HUDEP-2 (cell line): ENCODE measurements around the gene ATP6V1B1.
"Not testable (repeated sequence)": the region's sequence is repeated elsewhere in the genome, so short reads cannot be mapped to it uniquely, and the experiment has no call there.

Source experiments
- DNase-seq, 76 experiments: peaks; one replicate each; lab custom pipeline; 2025; ENCODE audit not compliant: unreplicated experiment in 76 of 76; lab: John Stamatoyannopoulos, UW

The ATP6V1B1 gene

DNA sequence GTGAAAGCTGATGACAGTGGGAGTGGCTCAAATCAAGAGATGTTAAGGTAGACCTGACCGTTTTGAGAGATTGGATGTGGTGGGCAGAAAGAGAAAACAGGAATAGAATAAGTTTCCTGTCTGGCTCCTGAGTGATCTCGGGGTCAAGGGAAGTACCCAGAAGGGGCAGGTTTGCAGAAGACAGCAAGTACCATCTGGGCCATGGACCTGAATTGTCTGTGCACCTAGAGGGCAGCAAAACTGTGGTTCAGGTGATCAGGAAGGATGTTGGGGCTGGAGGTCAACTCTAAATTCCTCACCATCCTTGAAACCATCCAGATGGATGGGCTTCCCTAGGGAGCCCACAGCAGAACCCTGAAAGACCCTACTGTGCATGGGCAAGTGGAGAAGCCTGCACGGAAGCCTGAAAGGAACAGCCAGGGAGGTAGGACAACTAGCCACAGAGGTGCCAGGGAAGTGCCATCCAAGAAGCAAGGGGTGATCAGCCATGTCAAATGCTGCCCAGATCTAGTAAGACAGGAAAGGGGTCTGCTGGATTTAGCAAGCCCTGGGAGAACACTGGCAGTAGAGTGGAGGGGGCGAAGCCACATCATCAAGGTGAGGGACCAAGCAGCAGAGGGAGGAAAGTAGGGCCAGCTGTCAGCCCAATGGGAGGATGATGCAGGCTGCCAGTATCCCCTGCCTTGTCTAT, 50.9 kb downstream of the ATP6V1B1 start:
- no peak for DNase-seq

DNA sequence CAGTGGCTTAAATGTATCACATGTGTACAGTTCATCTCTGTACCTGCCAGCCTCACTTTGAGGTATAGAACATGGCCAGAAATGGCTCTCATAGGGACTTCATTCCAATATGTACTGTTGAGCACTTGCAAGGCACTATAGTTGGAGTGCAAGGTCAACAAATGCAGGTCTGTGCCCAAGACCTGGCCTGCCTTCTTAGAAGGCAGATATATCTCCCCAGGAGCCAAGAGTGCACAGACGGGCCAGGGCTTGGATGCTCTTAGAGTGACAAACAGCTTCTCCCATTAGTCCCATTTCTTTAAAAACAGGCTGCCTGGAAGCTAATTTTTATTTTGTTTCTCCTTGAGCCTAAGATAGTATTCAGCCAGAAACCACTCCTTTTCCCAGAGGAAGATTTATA, 51.7 kb downstream of the ATP6V1B1 start:
- no peak for DNase-seq

DNA sequence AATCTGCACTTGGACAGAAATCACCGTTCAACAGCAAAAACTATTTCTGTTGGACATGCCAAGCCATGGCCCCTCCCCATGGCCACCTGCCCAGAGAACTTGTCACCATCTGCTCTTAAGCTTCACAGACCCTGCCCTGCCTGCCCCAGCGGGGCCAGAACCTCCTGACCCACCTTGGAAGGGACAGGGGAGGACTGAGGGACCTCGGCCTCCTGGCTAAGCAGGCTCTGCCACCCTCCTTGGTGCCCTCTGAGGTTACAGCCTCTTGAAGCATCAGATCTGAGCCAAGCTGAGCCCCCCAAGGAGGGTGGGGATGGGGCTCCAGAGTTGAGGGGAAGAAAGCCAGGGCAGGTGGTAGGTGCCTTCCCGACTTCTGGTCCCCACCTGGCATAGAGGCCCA, 52.5 kb downstream of the ATP6V1B1 start:
- DNase-seq = no peak

DNA sequence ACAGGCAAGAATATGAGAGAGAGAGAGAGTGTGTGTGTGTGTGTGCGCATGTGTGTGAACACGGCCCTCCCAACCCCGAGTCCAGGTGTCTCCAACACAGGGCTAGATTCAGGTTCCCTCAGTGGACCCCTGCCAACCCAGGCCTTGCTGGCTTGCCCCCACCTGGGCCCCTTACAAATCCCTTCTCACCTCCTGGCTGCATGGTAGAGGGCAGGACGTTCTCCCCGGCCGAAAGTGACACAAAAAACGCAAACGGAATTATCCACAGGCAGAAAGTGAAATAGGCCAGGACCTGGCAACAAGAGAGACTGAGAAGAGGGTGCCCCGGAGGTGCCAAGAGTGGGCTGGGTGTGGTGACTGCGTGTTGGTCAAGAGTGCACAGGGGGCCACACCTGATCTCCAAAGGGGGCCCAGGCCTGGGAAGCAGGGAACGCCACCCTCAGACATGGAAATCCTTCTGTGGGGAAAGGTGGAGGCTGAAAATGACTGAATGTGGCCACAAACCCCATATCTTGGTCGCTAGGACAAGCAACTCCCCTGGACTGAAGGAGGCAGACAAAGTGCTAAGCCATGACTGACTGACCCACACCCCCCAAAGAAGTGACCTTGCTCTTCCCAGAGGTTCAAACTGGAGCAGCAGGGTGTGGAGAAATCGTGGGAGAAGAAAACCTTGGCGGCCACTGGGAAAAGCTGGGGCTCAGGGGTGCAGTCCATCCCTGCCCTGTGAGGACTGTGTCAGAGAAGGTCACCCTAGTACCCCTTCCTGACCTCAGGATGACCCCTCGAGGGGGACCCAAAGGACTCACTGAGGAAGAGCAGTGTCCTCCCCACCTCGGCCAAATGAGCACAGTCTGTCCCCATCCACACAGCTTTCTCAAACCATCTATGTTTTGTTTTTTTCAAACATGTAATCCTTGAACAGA, 53.3 kb downstream of the ATP6V1B1 start:
- DNase-seq = no peak

DNA sequence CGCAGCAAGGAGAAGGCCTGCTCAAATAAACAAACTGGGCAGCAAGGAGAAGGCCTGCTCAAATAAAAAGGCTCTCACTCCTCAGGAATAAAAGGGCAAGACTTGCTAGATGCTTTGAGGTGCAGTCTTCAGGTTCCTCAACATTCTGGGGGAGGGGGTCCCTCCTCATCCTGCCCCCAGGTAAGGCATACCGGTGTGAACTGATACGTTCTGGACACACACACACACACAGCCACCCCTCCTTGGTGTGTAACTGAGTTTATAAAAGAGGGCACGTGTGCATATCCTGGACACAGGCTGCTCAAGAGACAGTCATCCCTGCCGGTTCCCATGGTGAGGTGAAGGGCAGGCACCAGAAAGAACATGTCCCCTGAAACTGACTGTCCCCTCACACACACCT, 54.5 kb downstream of the ATP6V1B1 start:
- DNase-seq = no peak

DNA sequence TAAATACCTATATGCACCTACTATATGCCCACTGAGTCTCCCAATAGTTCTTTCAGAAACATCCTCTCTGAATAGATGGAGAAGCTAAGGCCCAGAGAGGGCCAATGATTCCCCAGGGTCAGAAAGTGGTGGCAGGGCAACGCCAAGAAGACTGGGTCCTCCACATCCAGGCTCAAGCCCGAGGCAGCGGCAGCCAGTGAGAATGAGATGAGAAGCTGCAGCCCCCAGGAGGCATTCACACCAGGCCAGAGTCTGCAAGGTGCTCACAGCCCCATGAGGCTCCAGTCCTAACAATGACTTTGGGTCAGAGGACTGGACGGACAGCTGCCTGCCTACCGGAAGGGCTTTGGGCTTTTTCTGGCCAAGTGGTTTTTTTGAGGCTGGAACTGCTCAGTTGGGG, 55.4 kb downstream of the ATP6V1B1 start:
- no peak for DNase-seq

DNA sequence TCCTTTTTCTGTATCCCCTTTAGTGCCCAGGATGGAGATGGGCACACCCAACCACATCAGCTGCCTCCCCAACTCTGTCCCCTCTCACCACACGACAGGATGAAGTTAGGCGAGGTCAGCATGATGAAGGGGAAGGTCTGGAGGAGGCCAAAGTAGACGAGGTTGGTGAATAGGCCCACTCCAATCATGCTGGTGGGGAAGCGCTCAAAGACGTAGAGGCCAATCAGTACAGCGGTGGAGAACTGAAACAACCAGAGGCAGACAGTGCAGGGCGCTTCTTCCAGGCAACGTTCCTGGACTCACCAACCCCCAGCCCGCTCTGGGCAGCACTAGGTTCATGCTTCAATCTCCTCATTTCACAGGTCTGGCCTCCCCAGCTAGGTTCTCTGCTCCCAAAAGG, 56.0 kb downstream of the ATP6V1B1 start:
- no peak for DNase-seq

DNA sequence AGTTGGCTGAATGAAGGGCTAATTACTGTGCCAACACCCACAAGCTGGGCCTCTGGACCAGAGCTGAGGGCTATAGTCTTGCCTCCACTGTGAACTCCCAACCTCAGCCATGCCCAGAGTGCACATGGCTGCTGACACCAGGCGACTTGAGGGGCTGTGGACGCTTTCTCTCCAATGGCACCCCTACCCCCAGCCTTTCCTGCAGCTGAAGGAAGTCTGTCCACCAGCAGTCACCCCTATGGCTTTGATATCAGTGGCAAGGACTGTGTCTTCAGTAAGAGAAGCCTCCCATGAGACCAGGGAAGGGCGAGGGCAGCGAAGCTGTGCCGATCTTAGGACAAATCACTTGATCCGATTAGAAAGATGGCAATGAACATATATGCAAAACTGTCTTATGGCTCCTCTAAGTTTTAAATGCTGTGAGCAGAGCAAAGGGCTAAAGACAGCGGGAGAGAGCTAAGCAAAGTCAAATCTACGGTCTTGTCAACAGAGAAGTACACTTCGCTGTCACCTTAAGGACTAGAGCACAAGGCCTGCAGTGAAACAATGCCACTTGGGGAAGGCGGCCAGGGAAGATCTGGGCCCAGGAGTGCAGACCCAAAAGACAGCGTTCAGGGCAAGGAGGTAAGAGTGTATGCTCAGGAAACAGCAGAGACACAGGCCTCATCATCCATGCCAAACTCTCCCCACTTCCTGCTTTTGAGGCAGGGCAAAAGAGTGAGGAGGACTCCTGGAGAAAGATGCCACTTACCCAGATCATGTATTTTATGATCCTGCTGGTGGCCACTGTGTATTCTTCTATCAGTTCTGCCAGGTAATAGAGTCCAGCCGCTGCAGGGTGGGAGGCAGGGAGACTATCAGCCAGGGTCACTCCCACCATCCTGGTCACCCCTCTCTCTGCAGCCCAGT, 57.5 kb downstream of the ATP6V1B1 start:
- peak in 13 of 76 experiments; percentile 5 to 45 (median 14) for DNase-seq

DNA sequence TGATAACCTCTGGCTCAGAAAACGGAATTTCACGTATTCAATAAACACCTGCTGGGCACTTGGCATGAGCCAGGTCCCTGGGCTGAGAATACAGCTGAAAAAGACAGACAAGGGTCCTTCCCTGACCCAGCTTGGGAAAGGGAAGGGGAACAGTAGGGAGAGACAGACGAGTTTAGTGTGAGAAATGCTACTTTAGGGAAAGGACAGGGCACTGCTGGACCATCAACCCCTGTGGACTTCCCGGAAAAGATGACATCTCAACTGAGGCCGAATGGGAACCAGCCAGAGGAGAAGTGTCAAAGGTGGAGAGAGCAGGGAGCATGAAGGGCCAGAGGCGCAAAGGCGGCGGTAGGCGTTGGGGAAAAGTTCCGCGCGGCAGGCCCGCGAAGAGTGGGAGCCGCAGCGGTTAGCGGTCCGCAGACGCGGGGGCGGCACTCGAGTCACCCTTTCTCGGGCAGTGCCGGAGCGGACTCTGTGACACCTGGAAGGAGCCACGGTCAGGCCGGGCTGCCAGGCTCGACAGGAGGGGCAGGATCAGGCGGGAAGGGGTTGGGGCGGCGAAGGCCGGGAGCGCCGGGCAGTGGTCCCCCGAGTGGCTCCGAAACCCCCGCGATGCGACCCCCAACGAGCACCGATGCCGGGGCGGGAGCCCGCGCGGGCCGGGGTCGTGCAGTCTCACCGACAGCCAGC, 58.5 kb downstream of the ATP6V1B1 start:
- DNase-seq = peak in 7 of 76 experiments; percentile 5 to 27 (median 16)

DNA sequence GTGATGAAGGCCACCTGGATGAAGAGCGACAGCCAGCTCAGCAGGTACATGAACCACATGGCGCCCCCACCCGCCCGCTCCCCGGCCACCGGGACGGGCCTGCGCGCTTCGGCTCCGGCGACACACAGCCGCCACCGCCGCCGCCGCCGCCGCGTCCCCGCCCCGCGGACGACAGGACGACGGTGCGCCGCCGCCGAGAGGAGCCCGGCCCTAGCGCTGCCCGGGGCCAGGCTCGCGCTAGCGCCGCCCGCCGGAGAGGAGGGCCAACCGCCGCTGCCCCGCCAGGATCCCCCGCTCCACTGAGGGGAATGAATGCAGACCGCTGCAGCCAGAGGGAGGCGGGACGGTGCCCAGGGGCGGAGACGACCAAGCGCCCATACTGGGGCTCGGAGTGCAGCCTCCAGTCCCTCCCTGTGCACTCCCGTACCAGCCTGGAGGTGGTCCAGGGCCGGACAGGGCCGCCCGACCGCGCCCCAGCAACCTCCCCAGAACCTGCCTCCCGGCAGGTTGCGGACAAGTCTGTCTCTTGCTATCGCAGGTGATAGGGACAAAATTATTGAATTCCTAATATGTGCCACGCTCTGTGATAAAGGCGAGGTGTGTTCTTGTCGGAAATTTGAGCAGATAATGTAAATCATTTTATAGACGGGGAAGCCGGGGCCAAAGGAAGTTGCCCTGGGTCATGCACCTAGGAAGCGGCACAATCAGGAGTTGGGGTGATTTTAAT, 59.2 kb downstream of the ATP6V1B1 start, which contains the start of gene TEX261:
Gene TEX261, minus strand, starts transcription at position 175 of the 727 bp plus-strand sequence. Its CDS starts 116 bp downstream, at position 59.
- peak in 74 of 76 experiments; percentile 34 to 92 (median 84) for DNase-seq

DNA sequence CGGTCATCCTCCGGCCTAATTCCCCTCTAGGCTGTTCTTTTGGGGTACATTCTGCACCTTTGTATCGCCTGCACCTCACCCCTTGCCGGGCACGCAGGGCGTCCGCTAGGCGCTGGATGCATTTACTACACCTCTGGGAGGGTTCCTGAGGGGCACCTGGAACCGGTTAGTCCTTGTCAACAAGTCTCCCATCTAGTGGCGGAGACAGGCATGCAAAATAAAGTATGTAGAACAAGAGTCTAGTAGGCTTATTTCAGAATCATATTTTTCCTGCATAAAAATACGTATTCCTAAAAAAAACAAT, 59.7 kb downstream of the ATP6V1B1 start:
- DNase-seq = peak in 34 of 76 experiments; percentile 4 to 55 (median 26)

DNA sequence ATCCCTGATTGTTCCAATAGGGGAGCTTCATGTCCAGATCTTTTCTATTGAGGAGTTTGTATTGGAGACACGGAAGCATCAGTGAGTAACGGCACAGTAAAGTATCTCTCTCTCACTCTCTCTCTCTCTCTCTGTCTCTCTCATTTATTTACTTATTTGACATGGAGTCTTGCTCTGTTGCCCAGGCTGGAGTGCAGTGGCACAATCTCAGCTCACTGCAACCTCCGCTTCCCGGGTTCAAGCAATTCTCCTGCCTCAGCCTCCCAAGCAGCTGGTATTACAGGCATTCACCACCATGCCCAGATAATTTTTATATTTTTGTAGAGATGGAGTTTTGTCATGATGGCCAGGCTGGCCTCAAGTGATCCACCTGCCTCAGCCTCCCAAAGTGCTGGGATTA, 63.2 kb downstream of the ATP6V1B1 start:
- DNase-seq = not testable (repeated sequence)

DNA sequence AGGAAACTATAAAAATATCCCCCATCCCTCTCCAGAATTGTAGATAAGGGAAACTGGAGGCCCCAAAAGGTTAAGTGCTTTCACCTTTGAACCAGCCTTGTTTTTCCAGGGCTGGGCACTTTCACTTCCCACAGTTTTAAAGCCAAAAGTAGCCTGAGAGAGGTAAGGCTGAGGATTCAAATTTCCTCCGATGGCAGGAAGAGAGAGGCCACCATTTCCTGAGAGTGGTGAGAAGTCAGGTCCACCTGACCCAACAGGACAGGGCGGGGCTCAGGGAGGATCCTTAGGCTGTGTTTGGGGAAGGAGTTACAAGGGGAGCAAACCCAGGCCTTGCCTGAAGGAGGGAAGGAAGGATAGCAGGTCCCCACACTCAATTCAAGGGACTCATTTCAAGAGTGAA, 63.7 kb downstream of the ATP6V1B1 start:
- DNase-seq = no peak

DNA sequence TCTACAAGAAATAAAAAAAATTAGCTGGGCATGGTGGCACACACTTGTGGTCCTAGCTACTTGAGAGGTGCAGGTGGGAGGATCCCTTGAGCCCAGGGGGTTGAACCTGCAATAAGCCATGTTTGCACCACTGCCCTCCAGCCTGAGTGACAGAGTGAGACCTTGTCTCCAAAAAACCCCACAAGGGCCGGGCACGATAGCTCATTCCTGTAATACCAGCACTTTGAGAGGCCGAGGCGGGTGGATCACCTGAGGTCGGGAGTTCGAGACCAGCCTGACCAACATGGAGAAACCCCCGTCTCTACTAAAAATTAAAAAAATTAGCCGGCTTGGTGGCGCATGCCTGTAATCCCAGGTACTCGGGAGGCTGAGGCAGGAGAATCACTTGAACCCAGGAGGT, 64.2 kb downstream of the ATP6V1B1 start:
- DNase-seq = not testable (repeated sequence)

DNA sequence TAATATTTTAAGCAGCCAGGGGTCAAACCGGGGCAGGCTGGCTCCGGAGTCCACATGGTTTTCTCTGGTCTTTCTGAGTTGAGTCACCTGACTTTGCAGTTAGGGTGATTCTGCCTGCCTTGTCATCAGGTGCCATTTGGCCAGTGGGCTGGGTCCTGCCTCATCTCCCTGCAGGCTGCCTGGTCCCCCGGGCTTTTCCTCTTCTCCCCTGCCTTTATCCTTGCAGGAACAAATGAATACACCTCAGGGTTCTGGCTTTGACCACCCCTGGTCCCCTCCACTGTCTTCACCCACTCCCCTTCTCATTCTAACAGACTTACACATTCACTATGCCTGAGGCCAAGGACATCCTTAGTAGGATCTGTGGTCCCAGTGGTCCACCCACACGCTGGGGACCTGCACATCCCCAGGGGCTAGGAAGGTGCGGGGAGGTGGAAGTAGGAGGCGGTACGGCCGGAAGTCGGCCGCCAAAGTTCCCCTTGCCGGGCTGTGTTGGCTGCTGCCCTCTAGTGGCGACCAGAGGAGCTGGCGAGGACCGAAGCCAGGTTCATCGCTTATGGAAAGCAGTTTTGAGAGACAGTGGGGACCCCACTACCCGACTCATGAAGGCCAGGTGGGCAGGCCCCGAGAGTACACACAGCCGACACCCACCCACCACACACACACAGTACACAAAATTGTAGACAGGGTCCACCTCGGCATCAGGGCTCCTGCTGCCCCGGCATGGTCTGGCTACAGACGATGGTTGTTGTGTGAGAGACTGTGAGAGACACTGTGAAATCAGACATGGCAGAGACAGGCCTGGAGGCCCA, 65.3 kb downstream of the ATP6V1B1 start:
- peak in 71 of 76 experiments; percentile 7 to 80 (median 59) for DNase-seq

DNA sequence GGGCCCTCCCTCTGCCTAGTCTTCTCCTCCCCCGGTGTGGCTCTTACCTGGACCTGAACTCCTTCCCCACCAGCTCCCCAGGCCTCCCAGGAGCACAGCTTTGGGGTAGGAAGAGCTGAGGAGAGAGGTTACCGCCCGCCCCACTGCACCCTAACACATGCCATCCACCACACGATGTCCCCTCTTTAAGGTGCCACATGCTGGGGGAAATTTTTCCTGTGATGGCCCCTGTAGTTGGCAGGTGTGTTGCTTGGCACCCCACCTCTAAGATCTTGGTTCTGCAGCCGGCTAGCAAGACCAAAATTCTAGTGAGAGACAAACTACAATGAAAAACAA, 65.9 kb downstream of the ATP6V1B1 start:
- DNase-seq = no peak

DNA sequence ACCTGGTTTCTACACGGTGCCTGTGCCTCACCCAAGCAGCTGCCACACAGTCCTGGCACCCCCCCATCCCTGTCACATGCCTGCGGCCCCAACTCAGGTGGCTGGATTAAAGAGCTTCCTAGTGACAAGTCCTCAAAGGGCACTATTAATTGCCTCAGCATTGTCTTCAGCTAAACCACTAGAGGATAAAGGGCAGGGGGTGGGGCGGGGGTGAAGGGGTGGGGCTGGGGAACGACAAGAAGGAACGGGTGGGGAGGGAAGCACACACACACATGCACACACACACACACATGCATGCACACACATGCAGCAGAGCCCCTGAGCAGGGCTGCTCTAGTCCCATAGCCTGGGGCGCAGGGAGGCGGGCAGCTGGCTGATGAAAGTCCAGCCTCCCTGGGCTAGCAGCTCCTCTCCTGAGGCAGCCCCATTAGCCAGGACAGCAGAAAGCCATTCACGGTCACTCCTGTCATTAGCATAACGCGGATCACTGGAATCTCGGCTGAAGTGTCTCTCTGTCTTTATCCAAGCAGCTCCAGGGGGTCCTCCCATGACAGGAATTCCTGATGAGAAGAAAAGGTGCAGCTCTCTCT, 66.4 kb downstream of the ATP6V1B1 start:
- no peak for DNase-seq

DNA sequence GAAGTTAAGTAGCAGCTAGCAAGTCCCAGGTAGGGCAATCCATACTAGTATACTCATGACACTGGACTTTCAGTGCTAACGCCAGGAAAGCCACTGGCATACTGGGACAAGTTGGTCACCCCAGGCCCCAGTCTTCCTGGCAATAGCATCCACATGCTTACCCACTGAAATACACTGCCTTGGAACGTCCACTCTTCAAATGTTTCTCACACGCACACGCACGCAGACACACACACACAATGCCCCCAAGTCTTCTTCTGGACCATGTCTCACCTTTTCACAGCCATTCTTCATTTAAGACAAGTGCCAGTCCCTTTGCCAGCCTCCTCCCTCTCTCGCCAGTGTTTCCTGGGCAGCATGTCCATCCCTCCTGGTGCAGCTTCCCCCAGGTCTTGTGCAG, 67.7 kb downstream of the ATP6V1B1 start:
- DNase-seq = no peak
